Measurements from ENCODE around the gene IRGQ.

Gene IRGQ

GRCh38 chr19:43598445-43599240 lies 2.7 kb upstream of the IRGQ start:
- TF ChIP-seq CTCF (IDR thresholded peaks at IDR 0.05) = no peak
- DNase-seq = no peak
- intact Hi-C loops (cut with DNase I; ENCODE audit: low total_unique reads) = loop anchor here (5.0 kb wide), 1 partner anchor 71 kb away; the partner anchor contains the start of gene ETHE1
- Histone ChIP-seq H3K27me3 (no peaks in the 10 kb centered on the region), H3K36me3 (peaks cover 8 to 40% (median 31%) of the 10 kb centered on the region in 3 donors), H3K4me1 (peaks cover 0 to 42% (median 33%) of the 10 kb centered on the region in 4 donors), H3K27ac (no peak overlapping the region), H3K4me3 (no peak overlapping the region), H3K9me3 (no peaks in the 10 kb centered on the region)

GRCh38 chr19:43597876-43598275 lies 1.9 kb upstream of the IRGQ start:
- no peak for TF ChIP-seq CTCF (IDR thresholded peaks at IDR 0.05)
- Histone ChIP-seq H3K27ac (no peak overlapping the region), H3K4me3 (no peak overlapping the region), H3K4me1 (peaks cover 0 to 47% (median 38%) of the 10 kb centered on the region in 4 donors), H3K27me3 (no peaks in the 10 kb centered on the region), H3K9me3 (no peaks in the 10 kb centered on the region), H3K36me3 (peaks cover 13 to 47% (median 39%) of the 10 kb centered on the region in 3 donors)
- no peak for DNase-seq
- intact Hi-C loops (cut with DNase I; ENCODE audit: low total_unique reads) = loop anchor here (5.0 kb wide), 1 partner anchor 71 kb away; the partner anchor contains the start of gene ETHE1

- intact Hi-C loops (cut with DNase I; ENCODE audit: low total_unique reads) = loop anchor here (1.0 to 5.0 kb wide), 2 partner anchors 22 to 70 kb away; partner anchors contain the start of genes ETHE1, PINLYP and XRCC1
- peaks cover 22 to 56% (median 48%) of the 10 kb centered on the region in 3 donors for H3K36me3 ChIP-seq
- TF ChIP-seq CTCF (IDR thresholded peaks at IDR 0.05) = no peak
- peak overlapping the region; percentile 67 to 80 for H3K4me3 ChIP-seq
- no peak for DNase-seq
- H3K27ac ChIP-seq = peak overlapping the region; percentile 93 to 96
- H3K27me3 ChIP-seq = no peaks in the 10 kb centered on the region
- H3K4me1 ChIP-seq = peaks cover 0 to 47% (median 38%) of the 10 kb centered on the region in 4 donors
- no peaks in the 10 kb centered on the region for H3K9me3 ChIP-seq
Observed at GRCh38 chr19:43596842-43597461, 1.0 kb upstream of the IRGQ start.

GRCh38 chr19:43595605-43595998 lies 332 bp downstream of the IRGQ start:
- DNase-seq = no peak
- H3K36me3 ChIP-seq = peaks cover 24 to 66% (median 46%) of the 10 kb centered on the region in 3 donors
- H3K4me1 ChIP-seq = peaks cover 0 to 47% (median 38%) of the 10 kb centered on the region in 4 donors
- intact Hi-C loops (cut with DNase I; ENCODE audit: low total_unique reads) = loop anchor here (5.0 kb wide), 1 partner anchor 68 kb away; the partner anchor contains the start of gene ETHE1
- H3K9me3 ChIP-seq = no peaks in the 10 kb centered on the region
- H3K27me3 ChIP-seq = no peaks in the 10 kb centered on the region
- peak overlapping the region; percentile 67 to 80 for H3K4me3 ChIP-seq
- peak overlapping the region; percentile 90 to 96 for H3K27ac ChIP-seq
- TF ChIP-seq CTCF (IDR thresholded peaks at IDR 0.05) = no peak

- no peak for DNase-seq
- TF ChIP-seq CTCF (IDR thresholded peaks at IDR 0.05) = peak; percentile 31 to 43
- intact Hi-C loops (cut with DNase I; ENCODE audit: low total_unique reads) = loop anchor here (5.0 kb wide), 1 partner anchor 68 kb away; the partner anchor contains the start of gene ETHE1
- H3K9me3 ChIP-seq = no peaks in the 10 kb centered on the region
- H3K4me3 ChIP-seq = peak overlapping the region; percentile 67 to 80
- H3K4me1 ChIP-seq = peaks cover 0 to 47% (median 38%) of the 10 kb centered on the region in 4 donors
- peak overlapping the region; percentile 90 to 96 for H3K27ac ChIP-seq
- no peaks in the 10 kb centered on the region for H3K27me3 ChIP-seq
- peaks cover 24 to 66% (median 40%) of the 10 kb centered on the region in 3 donors for H3K36me3 ChIP-seq
Observed at GRCh38 chr19:43594710-43595604, 977 bp downstream of the IRGQ start.

Measured in tibial artery (tissue), 4 donors.